Activated T-helper 1 cell treated with anti-CD3 and anti-CD28 coated beads, Interleukin-12 subunit alpha, Interleukin-12 subunit beta, Interleukin-2, Interleukin-4 antibody, amounts not matched to agents 30 ng/mL and 10 ng/mL and 1 ng/mL, durations not matched to agents 14 hours and 24 hours and 36 hours (primary cell): ENCODE measurements around the gene CDK5RAP2. TPM values are rescaled to one million over a fixed set of nuclear protein-coding genes. Genes with fewer than 3 reads are reported as not detected.
A peak's percentile ranks its signal among the peaks of the same experiment; 100 is the strongest.
"Not testable (repeated sequence)": the region's sequence is repeated elsewhere in the genome, so short reads cannot be mapped to it uniquely, and the experiment has no call there.

Experiments
- DNase-seq: peaks from one replicate; pipeline ENCODE4 v3.0.0; 2021; ENCODE audit warnings: low spot score
- H3K27ac Mint-ChIP-seq: one replicate; pipeline ENCODE4 v1.8.0; 2021; ENCODE audit warnings: mild to moderate bottlenecking, mixed read lengths
- H3K27me3 Mint-ChIP-seq: one replicate; pipeline ENCODE4 v1.8.0; 2022; ENCODE audit warnings: mild to moderate bottlenecking, moderate library complexity, mixed read lengths; ENCODE audit not compliant: insufficient read depth
- H3K36me3 Mint-ChIP-seq: one replicate; pipeline ENCODE4 v1.8.0; 2021; ENCODE audit warnings: low read depth, mixed read lengths
- H3K4me1 Mint-ChIP-seq: one replicate; pipeline ENCODE4 v1.8.0; 2021; ENCODE audit warnings: low read depth, mixed read lengths
- H3K4me3 Mint-ChIP-seq: one replicate; pipeline ENCODE4 v1.8.0; 2021; ENCODE audit warnings: mild to moderate bottlenecking, moderate library complexity, mixed read lengths
- H3K9me3 Mint-ChIP-seq: one replicate; pipeline ENCODE4 v1.8.0; 2021; ENCODE audit warnings: mixed read lengths
- intact Hi-C: fragments of 100-400 bp; cut with micrococcal nuclease; formaldehyde crosslinking; loops from one replicate; pipeline ENCODE4 v1.15.1; 2024
- total RNA-seq: library from RNA; stranded (reverse); gene quantifications from 2 replicates; pipeline ENCODE4 v1.2.3, GENCODE V29; 2022

Gene CDK5RAP2
- total RNA-seq: 60.3 and 66.7 TPM in 2 replicates

DNA sequence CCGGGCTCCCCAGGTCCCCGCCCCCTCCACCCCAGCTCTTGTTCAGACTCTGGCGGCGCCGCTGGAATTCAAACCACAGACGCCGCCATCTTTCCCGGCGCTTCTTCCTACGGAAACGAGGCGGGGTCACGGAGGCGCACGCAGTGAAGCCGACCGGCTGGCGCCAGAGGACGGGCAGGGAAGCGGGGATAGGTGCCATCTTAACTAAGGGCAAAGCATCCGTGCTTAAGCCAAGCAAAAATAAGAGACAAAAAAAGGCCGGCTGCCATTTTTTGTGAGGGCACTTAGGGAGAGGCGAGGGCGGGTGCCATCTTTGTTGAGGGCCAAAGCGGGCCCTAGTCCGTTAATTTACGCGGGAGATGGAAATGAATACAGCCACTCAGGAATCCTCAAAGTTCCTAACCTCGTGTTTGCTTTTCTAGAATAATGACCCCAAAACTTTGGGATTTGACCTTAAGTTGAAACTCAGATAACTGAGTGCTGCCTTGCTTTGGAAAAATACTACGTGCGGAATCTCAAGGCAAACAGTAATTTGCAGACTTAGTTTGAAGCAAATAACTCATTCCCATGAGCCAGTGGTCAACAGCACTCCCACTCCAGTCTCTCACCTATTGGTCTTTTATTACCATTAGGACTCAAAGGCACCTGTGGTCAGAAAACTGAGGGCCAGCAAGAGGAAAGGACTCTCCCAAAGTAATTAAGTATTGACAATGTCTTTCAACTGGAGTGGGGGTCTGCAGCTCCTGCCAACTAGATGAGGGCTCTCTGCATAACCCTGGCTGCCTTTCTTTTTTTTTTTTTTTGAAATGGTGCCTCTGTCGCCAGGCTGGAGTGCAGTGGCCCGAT lies at the start of gene CDK5RAP2:
TSS of gene CDK5RAP2 (minus strand) at position 117 of the 846 bp plus-strand sequence. CDS start 189 bp downstream, outside the sequence.
- peaks cover 26% of the 10 kb centered on the region for H3K36me3 Mint-ChIP-seq
- DNase-seq: peak; percentile 91
- peak within 1 kb of the TSS; percentile 95 for H3K27ac Mint-ChIP-seq
- peaks cover 5% of the 10 kb centered on the region for H3K9me3 Mint-ChIP-seq
- no peaks in the 10 kb centered on the region for H3K27me3 Mint-ChIP-seq
- peaks cover 52% of the 10 kb centered on the region for H3K4me1 Mint-ChIP-seq
- peak within 1 kb of the TSS; percentile 97 for H3K4me3 Mint-ChIP-seq
- intact Hi-C loops: loop anchor here (1.0 to 2.0 kb wide), 4 partner anchors 134 to 1513 kb away; partner anchors contain the start of genes FBXW2, MEGF9 and TTLL11

DNA sequence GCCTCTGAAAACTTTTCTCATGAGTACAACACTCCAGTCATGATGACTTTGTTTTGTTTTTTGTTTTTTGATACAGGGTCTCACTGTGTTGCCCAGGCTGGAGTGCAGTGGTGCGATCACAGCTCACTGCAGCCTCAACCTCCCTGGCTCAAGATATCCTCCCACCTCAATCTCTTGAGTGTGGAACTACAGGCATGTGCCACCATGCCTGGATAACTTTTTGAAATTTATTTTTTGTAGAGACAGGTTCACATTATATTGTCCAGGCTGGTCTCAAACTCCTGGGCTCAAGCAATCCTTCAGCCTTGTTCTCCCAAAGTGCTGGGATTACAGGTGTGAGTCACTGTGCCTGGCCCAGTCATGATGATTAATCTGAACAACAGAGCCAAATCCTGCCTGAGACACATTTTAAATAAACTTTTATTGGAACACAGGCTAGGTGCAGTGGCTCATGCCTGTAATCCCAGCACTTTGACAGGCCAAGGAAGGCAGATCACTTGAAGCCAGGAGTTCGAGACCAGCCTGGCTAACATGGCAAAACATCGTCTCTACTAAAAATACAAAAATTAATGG lies 49.0 kb upstream of the CDK5RAP2 start:
- H3K4me3 Mint-ChIP-seq, H3K36me3 Mint-ChIP-seq, H3K9me3 Mint-ChIP-seq, H3K4me1 Mint-ChIP-seq, H3K27me3 Mint-ChIP-seq, H3K27ac Mint-ChIP-seq, intact Hi-C loops, DNase-seq: not testable (repeated sequence)

DNA sequence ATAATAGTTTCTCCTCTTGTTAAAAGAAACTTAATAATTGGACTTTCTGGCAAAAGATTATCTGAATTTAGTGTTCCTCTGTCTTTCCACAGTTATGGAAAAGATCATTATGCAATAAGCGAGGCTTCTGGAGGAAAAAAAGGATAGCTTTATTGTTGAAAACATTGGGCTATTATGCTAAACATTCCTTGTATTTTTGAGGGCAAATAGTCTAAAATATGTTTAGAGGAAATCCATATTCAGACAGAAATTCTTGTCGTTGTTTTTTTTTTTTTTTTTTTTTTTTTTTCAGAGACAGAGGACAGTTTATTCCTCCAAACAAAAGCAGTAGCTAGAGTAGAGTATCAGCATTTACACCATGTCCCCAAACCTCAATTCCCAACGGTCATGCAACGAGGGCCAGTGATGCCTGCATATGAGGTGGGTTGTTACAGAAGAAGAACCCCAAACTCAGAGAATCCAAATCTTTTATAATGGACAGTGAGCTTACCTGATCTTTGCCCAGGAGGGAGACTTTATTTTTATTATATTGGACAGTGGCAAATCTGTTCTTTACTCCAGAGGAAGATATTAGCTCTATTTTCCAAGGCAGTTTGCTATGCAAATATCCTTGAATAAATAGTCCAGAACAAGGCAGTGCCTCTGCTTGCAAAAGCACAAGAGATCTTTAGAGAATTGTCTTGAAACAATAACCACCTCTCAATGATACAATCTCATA lies 48.4 kb upstream of the CDK5RAP2 start:
- intact Hi-C loops: no loop called here
- H3K27ac Mint-ChIP-seq: no peak overlapping the region
- no peaks in the 10 kb centered on the region for H3K9me3 Mint-ChIP-seq
- H3K27me3 Mint-ChIP-seq: peaks cover 2% of the 10 kb centered on the region
- H3K4me3 Mint-ChIP-seq: no peak overlapping the region
- no peak for DNase-seq
- no peaks in the 10 kb centered on the region for H3K36me3 Mint-ChIP-seq
- peaks cover 5% of the 10 kb centered on the region for H3K4me1 Mint-ChIP-seq

DNA sequence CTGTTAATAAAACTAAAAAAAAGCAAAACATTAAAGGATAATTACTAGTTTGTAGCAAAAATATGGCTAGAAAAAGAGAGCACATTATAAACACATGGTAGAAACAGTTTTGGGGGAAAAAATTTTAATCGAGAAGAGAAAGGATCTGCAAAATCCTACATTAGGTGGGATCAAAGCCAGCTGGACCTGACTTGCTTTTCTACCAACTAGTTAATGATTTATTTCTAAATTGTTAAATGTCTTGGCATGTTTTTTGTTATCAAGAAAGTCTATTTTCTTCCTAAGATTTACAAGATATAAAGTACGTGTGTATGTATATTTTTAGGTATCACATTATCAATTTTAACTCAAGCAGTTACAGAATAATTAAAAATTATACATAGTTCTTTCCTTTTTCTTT lies 47.1 kb upstream of the CDK5RAP2 start:
- Mint-ChIP-seq H3K27ac (no peak overlapping the region), H3K4me1 (peaks cover 5% of the 10 kb centered on the region), H3K4me3 (no peak overlapping the region), H3K9me3 (no peaks in the 10 kb centered on the region), H3K36me3 (peaks cover 1% of the 10 kb centered on the region), H3K27me3 (no peaks in the 10 kb centered on the region)
- no peak for DNase-seq
- intact Hi-C loops: no loop called here

DNA sequence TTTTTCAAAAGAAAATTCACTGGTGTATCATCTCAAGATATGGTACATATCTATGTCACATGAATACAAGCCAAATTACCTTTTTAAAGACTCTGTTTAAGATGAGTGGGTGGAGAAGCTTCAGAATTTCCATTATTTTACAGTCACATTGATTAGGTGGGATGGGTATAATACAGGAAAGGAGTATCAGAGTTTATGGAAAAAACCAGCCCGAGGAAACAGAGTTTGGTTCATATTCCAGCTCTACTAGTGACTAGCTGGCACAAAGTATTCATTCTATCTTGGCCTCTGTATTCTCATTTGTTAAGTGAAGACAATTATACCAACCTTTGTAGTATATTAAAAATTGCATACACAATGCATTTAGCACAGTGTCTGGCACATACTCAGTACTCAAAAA lies 46.5 kb upstream of the CDK5RAP2 start:
- H3K27me3 Mint-ChIP-seq: no peaks in the 10 kb centered on the region
- H3K4me3 Mint-ChIP-seq: no peak overlapping the region
- H3K9me3 Mint-ChIP-seq: no peaks in the 10 kb centered on the region
- peaks cover 1% of the 10 kb centered on the region for H3K36me3 Mint-ChIP-seq
- H3K27ac Mint-ChIP-seq: no peak overlapping the region
- H3K4me1 Mint-ChIP-seq: peaks cover 5% of the 10 kb centered on the region
- DNase-seq: no peak
- intact Hi-C loops: no loop called here

DNA sequence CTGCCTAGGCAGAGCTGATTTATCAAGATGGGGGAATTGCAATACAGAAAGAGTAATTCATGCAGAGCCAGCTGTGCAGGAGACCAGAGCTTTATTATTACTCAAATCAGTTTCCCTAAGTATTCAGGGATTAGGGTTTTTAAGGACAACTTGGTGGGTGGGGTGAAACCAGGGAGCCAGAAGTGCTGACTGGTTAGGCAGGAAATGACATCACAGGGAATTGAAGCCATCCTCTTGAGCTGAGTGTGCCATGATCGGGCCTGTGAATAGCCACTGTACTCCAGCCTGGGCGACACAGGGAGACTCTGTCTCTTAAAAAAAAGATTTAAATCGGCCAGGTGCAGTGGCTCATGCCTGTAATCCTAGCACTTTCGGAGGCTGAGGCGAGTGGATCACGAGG lies 45.3 kb upstream of the CDK5RAP2 start:
- Mint-ChIP-seq H3K27me3 (no peaks in the 10 kb centered on the region), H3K4me3 (no peak overlapping the region)

DNA sequence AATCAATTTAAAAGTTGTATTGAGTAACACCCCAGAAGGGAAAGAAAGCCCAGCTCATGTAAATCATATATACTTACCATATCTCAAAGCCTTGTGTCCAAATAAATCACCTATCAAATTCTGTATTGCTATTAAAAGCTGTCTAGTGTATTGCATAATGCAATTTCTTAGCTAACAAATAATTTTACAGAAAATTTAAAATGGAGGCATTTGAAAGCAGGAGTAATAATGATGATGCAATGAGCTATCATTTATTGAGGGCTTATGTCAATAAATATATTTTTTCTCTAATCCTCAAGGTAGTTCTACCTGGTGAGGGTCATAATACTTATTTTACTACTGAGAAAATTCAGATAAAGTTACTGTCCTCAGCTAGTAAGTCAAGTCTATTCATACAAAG lies 42.8 kb upstream of the CDK5RAP2 start:
- peaks cover 5% of the 10 kb centered on the region for H3K4me1 Mint-ChIP-seq
- no peaks in the 10 kb centered on the region for H3K27me3 Mint-ChIP-seq

More for the DNA sequence above, 45.3 kb upstream of the CDK5RAP2 start:
- H3K9me3 Mint-ChIP-seq: no peaks in the 10 kb centered on the region
- intact Hi-C loops: no loop called here
- no peak overlapping the region for H3K27ac Mint-ChIP-seq
- no peak for DNase-seq
- peaks cover 5% of the 10 kb centered on the region for H3K4me1 Mint-ChIP-seq
- H3K36me3 Mint-ChIP-seq: peaks cover 4% of the 10 kb centered on the region

DNA sequence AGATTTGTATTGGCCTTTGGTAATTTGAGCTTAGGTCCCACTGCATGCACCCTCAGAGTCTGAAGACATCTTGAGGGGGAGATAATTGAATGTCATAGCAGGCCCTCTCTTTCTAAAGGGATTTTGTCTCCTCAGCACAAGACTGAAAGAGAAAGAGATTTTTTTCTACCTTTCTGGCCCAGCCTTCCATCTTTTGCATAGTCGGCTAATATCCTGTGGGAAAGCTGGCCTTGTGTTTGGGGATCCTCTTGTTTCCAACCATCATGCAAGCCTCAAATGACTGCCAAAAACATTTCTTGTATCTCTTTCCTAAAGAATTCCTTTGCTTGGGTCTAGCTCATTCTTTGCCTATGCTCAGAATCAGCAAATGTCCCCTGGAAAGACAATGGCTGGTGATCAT lies 42.0 kb upstream of the CDK5RAP2 start:
- H3K4me3 Mint-ChIP-seq: no peak overlapping the region
- H3K27me3 Mint-ChIP-seq: no peaks in the 10 kb centered on the region
- intact Hi-C loops: no loop called here
- no peaks in the 10 kb centered on the region for H3K9me3 Mint-ChIP-seq
- DNase-seq: no peak
- peaks cover 4% of the 10 kb centered on the region for H3K36me3 Mint-ChIP-seq
- peaks cover 5% of the 10 kb centered on the region for H3K4me1 Mint-ChIP-seq
- no peak overlapping the region for H3K27ac Mint-ChIP-seq

More for the DNA sequence above, 42.8 kb upstream of the CDK5RAP2 start:
- H3K36me3 Mint-ChIP-seq: peaks cover 4% of the 10 kb centered on the region
- DNase-seq: no peak
- H3K4me3 Mint-ChIP-seq: no peak overlapping the region
- H3K9me3 Mint-ChIP-seq: no peaks in the 10 kb centered on the region
- no peak overlapping the region for H3K27ac Mint-ChIP-seq
- intact Hi-C loops: no loop called here

DNA sequence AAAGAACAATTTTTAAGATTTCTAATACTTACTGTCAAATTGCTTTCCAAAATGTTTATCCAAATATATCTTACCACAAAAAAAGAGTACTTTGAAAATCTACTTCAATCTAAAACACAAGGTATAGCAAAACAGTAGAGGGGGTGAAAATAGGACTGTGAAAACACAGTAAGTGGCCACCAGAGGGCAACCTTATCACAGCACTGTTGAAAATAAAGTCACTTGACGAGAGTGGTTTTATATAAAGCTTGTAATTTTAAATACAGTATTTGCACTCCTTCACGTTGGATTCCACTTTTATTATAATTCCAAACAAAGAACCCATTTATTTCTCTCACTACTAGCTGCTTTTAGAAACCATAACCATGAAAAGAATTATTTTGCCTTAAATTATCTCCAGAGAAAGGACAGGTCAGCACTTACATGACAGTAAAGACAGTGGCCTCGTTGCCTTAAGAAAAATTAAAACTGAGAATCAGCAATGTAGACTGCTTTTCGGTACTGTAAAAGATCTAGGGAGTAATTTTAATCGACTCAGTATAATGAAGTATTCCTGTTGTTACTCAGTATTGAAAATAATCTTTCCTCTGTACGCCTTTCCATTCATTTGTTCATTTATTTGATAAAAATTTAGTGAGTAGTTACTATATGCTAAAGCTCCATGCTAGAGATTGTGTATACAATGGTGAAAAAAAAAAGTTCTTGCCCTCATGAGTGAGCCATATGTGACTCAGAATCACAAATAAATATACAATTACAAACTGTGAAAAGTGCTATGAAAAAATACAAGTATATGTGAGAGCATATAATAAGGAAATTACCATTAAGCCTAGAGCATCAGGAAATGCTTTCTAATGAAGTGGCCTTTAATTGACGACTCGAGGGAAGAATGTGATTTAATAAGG lies 40.0 kb upstream of the CDK5RAP2 start:
- peaks cover 4% of the 10 kb centered on the region for H3K36me3 Mint-ChIP-seq
- peak; percentile 29 for DNase-seq
- no peak overlapping the region for H3K4me3 Mint-ChIP-seq
- intact Hi-C loops: loop anchor here (1.0 to 5.0 kb wide), 3 partner anchors 77 to 441 kb away; partner anchors contain the start of gene MEGF9
- H3K4me1 Mint-ChIP-seq: peaks cover under 1% of the 10 kb centered on the region
- H3K27ac Mint-ChIP-seq: no peak overlapping the region
- no peaks in the 10 kb centered on the region for H3K27me3 Mint-ChIP-seq
- H3K9me3 Mint-ChIP-seq: no peaks in the 10 kb centered on the region

DNA sequence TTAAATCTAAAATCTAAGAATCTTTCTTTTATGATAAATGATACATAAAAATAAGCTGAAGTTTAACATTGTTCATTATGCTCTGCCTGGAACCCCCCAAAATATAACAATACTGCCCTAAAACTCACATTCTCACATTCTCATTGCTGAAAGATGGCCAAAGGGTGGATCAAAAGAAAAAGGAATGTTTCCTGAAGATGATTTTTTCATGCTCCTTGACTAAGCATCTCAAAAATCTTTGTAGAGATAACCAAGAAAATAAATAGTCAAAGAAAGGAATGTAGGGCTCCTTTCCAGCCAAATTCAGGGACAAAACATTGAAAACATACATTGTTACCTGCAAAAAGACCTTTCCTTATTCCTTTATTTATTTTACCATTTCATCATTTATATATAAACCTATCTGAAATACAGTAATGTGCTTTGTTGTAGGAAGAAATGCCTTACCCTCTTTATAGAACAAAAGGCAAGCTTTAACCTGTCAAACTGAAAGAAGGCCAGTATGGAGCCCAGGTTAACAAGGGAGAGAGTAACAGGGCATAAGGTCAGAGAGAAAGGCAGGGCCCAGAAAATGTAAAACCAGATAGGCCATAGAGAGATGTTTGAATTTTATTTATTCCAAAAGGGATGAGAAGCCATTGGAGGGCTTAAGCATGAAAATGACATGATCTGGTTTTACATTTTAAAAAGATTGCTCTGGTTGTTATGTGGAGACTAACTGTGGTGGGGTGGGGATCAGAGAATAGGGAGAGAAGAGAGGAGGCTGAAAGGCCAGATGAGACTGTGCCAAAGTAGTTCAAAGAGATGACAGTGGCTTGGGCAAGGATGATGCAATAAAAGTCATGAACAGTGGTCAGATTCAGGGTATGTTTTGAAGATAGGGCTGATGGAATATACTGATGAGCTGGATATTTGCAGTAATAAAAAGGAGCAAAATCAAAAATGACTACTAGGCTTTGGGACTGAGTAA lies 37.3 kb upstream of the CDK5RAP2 start:
- Mint-ChIP-seq H3K9me3 (no peaks in the 10 kb centered on the region), H3K36me3 (peaks cover 3% of the 10 kb centered on the region), H3K4me1 (no peaks in the 10 kb centered on the region)

DNA sequence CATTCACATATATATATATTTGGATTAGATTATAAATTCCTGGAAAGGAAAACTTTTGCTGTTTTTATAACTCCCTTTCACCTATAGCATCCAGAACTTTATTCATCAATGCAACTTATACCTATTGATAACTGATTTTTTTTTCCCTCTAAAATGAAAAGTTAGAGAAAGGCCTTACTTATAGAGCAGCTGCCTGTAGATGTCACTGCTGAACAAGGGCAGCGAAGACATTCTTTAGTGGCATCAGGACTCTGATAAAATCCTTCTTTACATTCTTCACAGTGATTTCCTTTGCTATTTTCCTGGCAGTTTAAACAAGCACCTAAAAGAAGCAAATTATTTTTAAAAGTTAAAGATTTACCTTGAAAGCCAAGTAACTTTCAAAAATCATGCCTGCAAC lies 32.3 kb upstream of the CDK5RAP2 start:
- intact Hi-C loops: no loop called here
- peaks cover 1% of the 10 kb centered on the region for H3K27me3 Mint-ChIP-seq
- no peaks in the 10 kb centered on the region for H3K9me3 Mint-ChIP-seq
- no peaks in the 10 kb centered on the region for H3K4me1 Mint-ChIP-seq
- H3K36me3 Mint-ChIP-seq: peaks cover 7% of the 10 kb centered on the region
- DNase-seq: no peak
- H3K4me3 Mint-ChIP-seq: no peak overlapping the region
- H3K27ac Mint-ChIP-seq: no peak overlapping the region

More for the DNA sequence above, 37.3 kb upstream of the CDK5RAP2 start:
- H3K4me3 Mint-ChIP-seq: no peak overlapping the region
- no peak for DNase-seq
- intact Hi-C loops: loop anchor here (5.0 kb wide), 1 partner anchor 80 kb away; no protein-coding TSS in a partner anchor
- H3K27ac Mint-ChIP-seq: no peak overlapping the region
- no peaks in the 10 kb centered on the region for H3K27me3 Mint-ChIP-seq
